CD4-positive, alpha-beta T cell (primary cell): ENCODE measurements around the gene HORMAD2. TPM values are rescaled to one million over a fixed set of nuclear protein-coding genes. Genes with fewer than 3 reads are reported as not detected.

Experiments used
- ATAC-seq: fragments of 200-7000 bp; cut with Tn5 transposase; one replicate; pipeline ENCODE4 v1.10.0; 2022; ENCODE audit warnings: mild to moderate bottlenecking; ENCODE audit not compliant: poor library complexity
- CTCF ChIA-PET: fragments of 350-600 bp; sonication (Branson Sonifier 250); formaldehyde crosslinking; loops from one replicate; lab custom pipeline; 2021; ENCODE audit warnings: antibody characterized with exemption, inconsistent platforms; lab: Charles Lee
- POLR2A ChIA-PET: fragments of 350-600 bp; sonication (Branson Sonifier 250); formaldehyde crosslinking; loops from one replicate; lab custom pipeline; 2021; ENCODE audit warnings: antibody characterized with exemption, inconsistent platforms; lab: Charles Lee
- DNase-seq, 14 experiments: peaks; one replicate each; pipeline ENCODE4 v3.0.0-alpha.2; 2013 to 2020; ENCODE audit warnings: mixed read lengths in 2 of 14
- H3K27ac ChIP-seq, 2 donors: one replicate each; pipeline versions ENCODE4 v1.5.1 to v1.7.0; 2013; ENCODE audit warnings: low read length in 2 of 2, low read depth in 1 of 2, mild to moderate bottlenecking in 1 of 2
- H3K27me3 ChIP-seq, 2 experiments: 1 replicate in 1 of 2; 2 replicates in 1 of 2; pipeline versions ENCODE4 v1.6.1 to v1.7.0; 2013; ENCODE audit warnings: low read length in 2 of 2, control low read depth in 1 of 2, mild to moderate bottlenecking in 1 of 2, moderate library complexity in 1 of 2; ENCODE audit not compliant: insufficient read depth in 2 of 2, control insufficient read depth in 1 of 2
- H3K36me3 ChIP-seq: one replicate; pipeline ENCODE4 v1.6.1; 2013; ENCODE audit warnings: low read length, control low read depth; ENCODE audit not compliant: insufficient read depth
- H3K4me1 ChIP-seq: one replicate; pipeline ENCODE4 v1.6.1; 2013; ENCODE audit warnings: low read length, control low read depth; ENCODE audit not compliant: insufficient read depth
- H3K4me3 ChIP-seq: one replicate; pipeline ENCODE4 v1.5.1; 2013; ENCODE audit warnings: mild to moderate bottlenecking, low read length, moderate library complexity
- H3K9me3 ChIP-seq, 2 experiments: 1 replicate in 1 of 2; 2 replicates in 1 of 2; pipeline versions ENCODE4 v1.6.1 to v1.7.0; 2013; ENCODE audit warnings: low read length in 2 of 2, mild to moderate bottlenecking in 2 of 2, control low read depth in 1 of 2, moderate library complexity in 1 of 2; ENCODE audit not compliant: control insufficient read depth in 1 of 2, insufficient read depth in 1 of 2
- H3K27ac Mint-ChIP-seq: one replicate; pipeline ENCODE4 v1.8.0; 2020; ENCODE audit warnings: mixed read lengths
- H3K27me3 Mint-ChIP-seq: one replicate; pipeline ENCODE4 v1.8.0; 2021; ENCODE audit warnings: mixed read lengths
- H3K36me3 Mint-ChIP-seq: one replicate; pipeline ENCODE4 v1.8.0; 2021; ENCODE audit warnings: low read depth, mixed read lengths
- H3K4me1 Mint-ChIP-seq: one replicate; pipeline ENCODE4 v1.8.0; 2021; ENCODE audit warnings: low read depth, mixed read lengths
- H3K4me3 Mint-ChIP-seq: one replicate; pipeline ENCODE4 v1.8.0; 2020; ENCODE audit warnings: mild to moderate bottlenecking, mixed read lengths
- H3K9me3 Mint-ChIP-seq: one replicate; pipeline ENCODE4 v1.8.0; 2020; ENCODE audit warnings: mixed read lengths
- intact Hi-C, 2 experiments: fragments of 100-400 bp; cut with DNase I in 1 of 2; cut with micrococcal nuclease in 1 of 2; formaldehyde crosslinking; loops; one replicate each; pipeline versions ENCODE4 v1.15.1 to v1.9.0; 2023 to 2025; cut with DNase I, micrococcal nuclease
- total RNA-seq, 174 experiments: library from RNA in 2 of 174; stranded (reverse) in 2 of 174; gene quantifications; one replicate each; pipeline ENCODE4 v1.2.3 and lab custom pipeline; 2021 to 2026
- TF ChIP-seq, protein P1 (sequence below): fragments of 200-600 bp; IDR thresholded peaks from one replicate; pipeline ENCODE4 v1.8.0; 2022; ENCODE audit warnings: antibody characterized with exemption, mild to moderate bottlenecking

HORMAD2 gene
- total RNA-seq, 2 experiments from 2014 or later: not detected

DNA sequence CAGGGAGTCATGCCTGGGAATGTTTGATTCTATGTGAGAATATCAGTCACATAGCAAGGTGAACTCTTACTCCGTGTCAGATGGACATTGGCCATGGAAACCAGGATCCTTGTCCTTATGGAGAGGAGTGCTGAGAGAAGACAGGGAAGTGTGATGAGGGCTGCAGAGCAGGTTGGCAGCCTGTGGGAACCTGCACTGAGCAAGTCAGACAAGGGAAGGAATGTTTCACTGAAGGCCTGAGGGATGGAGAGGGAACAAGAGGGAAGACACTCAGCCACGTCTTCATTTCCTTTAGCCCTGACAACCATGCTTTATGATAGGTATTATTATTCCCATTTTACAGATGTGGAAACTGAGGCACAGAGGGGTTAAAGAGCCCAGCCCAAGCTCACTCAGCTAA lies 38.4 kb upstream of the HORMAD2 start:
- Mint-ChIP-seq H3K36me3 (no peaks in the 10 kb centered on the region), H3K27ac (no peak overlapping the region), H3K4me3 (no peak overlapping the region), H3K27me3 (peaks cover 7% of the 10 kb centered on the region), H3K9me3 (no peaks in the 10 kb centered on the region), H3K4me1 (peaks cover 1% of the 10 kb centered on the region)
- H3K4me1 ChIP-seq: peaks cover 5% of the 10 kb centered on the region
- ATAC-seq (no peak), DNase-seq (no peak)
- H3K27me3 ChIP-seq: no peaks in the 10 kb centered on the region
- H3K4me3 ChIP-seq: no peak overlapping the region
- no peaks in the 10 kb centered on the region for H3K9me3 ChIP-seq
- TF ChIP-seq, protein P1, sequence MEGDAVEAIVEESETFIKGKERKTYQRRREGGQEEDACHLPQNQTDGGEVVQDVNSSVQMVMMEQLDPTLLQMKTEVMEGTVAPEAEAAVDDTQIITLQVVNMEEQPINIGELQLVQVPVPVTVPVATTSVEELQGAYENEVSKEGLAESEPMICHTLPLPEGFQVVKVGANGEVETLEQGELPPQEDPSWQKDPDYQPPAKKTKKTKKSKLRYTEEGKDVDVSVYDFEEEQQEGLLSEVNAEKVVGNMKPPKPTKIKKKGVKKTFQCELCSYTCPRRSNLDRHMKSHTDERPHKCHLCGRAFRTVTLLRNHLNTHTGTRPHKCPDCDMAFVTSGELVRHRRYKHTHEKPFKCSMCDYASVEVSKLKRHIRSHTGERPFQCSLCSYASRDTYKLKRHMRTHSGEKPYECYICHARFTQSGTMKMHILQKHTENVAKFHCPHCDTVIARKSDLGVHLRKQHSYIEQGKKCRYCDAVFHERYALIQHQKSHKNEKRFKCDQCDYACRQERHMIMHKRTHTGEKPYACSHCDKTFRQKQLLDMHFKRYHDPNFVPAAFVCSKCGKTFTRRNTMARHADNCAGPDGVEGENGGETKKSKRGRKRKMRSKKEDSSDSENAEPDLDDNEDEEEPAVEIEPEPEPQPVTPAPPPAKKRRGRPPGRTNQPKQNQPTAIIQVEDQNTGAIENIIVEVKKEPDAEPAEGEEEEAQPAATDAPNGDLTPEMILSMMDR: no peak
- ChIA-PET CTCF (no interaction called here), POLR2A (no interaction called here)
- intact Hi-C loops: no loop called here
- H3K27ac ChIP-seq: no peak overlapping the region
- H3K36me3 ChIP-seq: no peaks in the 10 kb centered on the region

DNA sequence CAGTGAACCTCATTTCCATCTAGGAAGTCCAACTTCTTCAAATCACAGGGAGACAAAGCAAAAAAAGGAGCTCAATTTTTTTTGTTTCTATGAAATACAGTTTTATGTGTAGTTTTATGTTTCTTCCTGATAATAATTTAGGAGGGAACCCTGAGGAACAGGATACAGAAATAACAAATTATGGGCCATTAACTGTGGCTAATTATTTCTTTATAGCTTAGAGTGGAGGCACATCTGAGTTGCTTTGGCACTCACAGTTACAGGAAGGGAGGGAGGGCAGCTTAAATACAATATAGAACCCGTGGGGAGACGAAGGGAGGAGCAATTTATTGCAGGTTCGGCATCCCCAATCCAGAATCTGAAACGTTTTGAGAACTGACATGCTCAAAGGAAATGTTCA lies 37.1 kb upstream of the HORMAD2 start:
- TF ChIP-seq, protein P1: no peak
- H3K9me3 ChIP-seq: no peaks in the 10 kb centered on the region
- no peaks in the 10 kb centered on the region for H3K27me3 ChIP-seq
- Mint-ChIP-seq H3K9me3 (no peaks in the 10 kb centered on the region), H3K4me1 (peaks cover 9% of the 10 kb centered on the region), H3K27me3 (peaks cover 7% of the 10 kb centered on the region), H3K36me3 (no peaks in the 10 kb centered on the region), H3K4me3 (no peak overlapping the region), H3K27ac (no peak overlapping the region)
- CTCF ChIA-PET: no interaction called here
- H3K27ac ChIP-seq: no peak overlapping the region
- POLR2A ChIA-PET: no interaction called here
- intact Hi-C loops: no loop called here
- DNase-seq (no peak), ATAC-seq (no peak)
- H3K4me3 ChIP-seq: no peak overlapping the region
- H3K36me3 ChIP-seq: no peaks in the 10 kb centered on the region
- H3K4me1 ChIP-seq: peaks cover 12% of the 10 kb centered on the region

DNA sequence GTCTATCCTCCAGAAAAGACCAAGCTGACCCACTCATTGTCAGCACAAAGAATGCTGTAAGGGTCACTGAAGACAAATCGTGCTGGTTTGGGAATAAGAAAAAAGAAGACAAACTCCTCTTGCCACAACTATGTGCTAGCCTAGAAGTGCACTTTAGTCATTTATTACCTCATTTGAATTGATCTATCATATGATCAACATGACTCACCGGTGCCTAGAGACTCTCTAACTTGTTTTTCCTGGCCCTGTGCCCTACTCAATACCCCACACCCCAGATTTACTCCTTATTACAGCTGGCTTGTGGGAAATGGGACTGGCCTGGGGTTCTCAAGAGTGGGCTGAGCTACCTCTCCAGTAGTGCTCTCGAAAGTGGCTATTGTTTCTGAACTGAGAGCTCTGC lies 35.9 kb upstream of the HORMAD2 start:
- CTCF ChIA-PET: no interaction called here
- Histone ChIP-seq H3K4me3 (no peak overlapping the region), H3K4me1 (peaks cover 12% of the 10 kb centered on the region), H3K27me3 (no peaks in the 10 kb centered on the region), H3K36me3 (no peaks in the 10 kb centered on the region), H3K9me3 (no peaks in the 10 kb centered on the region), H3K27ac (no peak overlapping the region)
- H3K4me1 Mint-ChIP-seq: peaks cover 12% of the 10 kb centered on the region
- no peaks in the 10 kb centered on the region for H3K36me3 Mint-ChIP-seq
- H3K27ac Mint-ChIP-seq: no peak overlapping the region
- DNase-seq (no peak), ATAC-seq (no peak)
- TF ChIP-seq, protein P1: no peak
- H3K4me3 Mint-ChIP-seq: no peak overlapping the region
- intact Hi-C loops: no loop called here
- POLR2A ChIA-PET: no interaction called here
- peaks cover 7% of the 10 kb centered on the region for H3K27me3 Mint-ChIP-seq
- no peaks in the 10 kb centered on the region for H3K9me3 Mint-ChIP-seq
